GM19328 (cell line): ENCODE measurements around the gene TMEM271.

Experiments used
- ATAC-seq: cut with Tn5 transposase; IDR thresholded peaks from one replicate; pipeline ENCODE4 v1.9.1; 2021; ENCODE audit warnings: mild to moderate bottlenecking, moderate library complexity; ENCODE audit not compliant: unreplicated experiment

Gene TMEM271

GRCh38 chr4:576245-576821 is at the start of gene TMEM271:
TSS of gene TMEM271 (minus strand) at chr4:576295. CDS start at chr4:576062, 233 bp downstream.
- ATAC-seq, result no peak

GRCh38 chr4:625631-626161 is 49.6 kb upstream of the TMEM271 start:
- no peak for ATAC-seq

DNA sequence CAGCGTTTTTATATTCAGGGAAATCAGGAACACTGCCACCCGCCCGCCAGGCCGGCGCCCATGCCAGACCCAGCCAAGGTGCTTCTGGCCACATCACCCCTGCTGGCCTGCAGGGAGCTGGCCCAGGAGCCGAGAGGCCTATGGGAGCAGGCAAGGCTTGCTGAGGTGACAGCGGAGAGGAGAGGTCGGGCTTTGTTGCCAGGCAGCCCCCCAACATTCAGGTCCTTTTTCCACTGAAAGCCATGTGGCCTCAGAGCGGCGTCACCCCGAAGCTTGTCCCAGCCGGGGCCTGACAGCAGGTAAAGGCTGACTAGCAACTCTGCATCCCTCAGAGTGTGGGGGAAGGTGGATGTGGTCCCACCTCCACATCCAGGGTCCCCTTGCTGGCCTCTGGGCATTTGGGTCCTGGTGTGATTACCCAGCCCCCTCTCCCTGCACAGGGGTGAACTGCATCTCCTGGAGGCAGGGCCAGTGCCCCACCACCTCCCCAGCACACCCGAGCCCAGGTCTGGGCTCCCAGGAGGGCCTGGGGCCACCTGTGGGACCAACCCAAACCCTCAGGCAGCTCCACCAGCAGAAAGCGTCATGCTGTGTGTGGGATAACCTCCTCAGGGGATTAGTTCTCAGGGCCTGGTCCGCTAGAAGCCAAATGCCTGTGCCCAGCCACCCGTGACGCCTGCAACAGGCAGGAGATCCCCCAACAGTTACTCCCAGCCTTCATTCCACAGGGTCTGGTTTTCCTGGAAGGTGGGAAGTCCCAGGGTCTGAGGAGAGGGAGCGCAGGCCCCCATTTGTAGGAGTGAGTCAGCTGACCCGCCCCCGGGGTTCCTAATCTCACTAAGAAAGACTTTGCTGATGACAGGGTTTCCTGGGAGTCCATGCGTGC is 48.9 kb upstream of the TMEM271 start, which contains the start of gene PDE6B:
TSS of gene PDE6B (plus strand) at position 869 of the 886 bp plus-strand sequence. CDS start 54 bp downstream, outside the sequence.
- ATAC-seq, result no peak

GRCh38 chr4:623914-624566 is 47.9 kb upstream of the TMEM271 start:
- ATAC-seq, result no peak

- ATAC-seq, result no peak
These were observed 47.2 kb upstream of the TMEM271 start for GRCh38 chr4:622996-623913.

GRCh38 chr4:622071-622995 is 46.2 kb upstream of the TMEM271 start:
- no peak for ATAC-seq

- ATAC-seq, result no peak
These were observed 45.4 kb upstream of the TMEM271 start for GRCh38 chr4:621296-622070.

- ATAC-seq, result no peak
These were observed 44.8 kb upstream of the TMEM271 start for GRCh38 chr4:620851-621261.

DNA sequence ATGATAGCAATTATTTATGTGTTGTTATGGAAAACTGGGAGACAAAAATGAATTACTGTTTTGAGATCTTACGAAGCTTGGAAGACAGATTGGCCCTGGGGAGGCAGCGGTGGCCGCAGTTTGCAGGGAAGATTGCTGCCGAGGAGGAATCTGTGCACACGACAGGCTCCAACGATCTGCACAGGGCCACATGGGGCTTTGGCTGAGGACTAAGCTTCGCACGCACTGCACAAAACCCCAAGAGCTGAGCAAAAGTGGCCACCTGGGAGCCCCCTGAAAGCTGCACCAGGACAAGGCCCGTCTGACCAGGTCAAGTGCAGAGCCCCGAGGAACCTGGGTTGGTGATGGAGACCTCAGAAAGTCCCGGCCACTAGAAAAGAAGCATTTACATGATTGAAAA is 44.1 kb upstream of the TMEM271 start:
- ATAC-seq, result no peak

DNA sequence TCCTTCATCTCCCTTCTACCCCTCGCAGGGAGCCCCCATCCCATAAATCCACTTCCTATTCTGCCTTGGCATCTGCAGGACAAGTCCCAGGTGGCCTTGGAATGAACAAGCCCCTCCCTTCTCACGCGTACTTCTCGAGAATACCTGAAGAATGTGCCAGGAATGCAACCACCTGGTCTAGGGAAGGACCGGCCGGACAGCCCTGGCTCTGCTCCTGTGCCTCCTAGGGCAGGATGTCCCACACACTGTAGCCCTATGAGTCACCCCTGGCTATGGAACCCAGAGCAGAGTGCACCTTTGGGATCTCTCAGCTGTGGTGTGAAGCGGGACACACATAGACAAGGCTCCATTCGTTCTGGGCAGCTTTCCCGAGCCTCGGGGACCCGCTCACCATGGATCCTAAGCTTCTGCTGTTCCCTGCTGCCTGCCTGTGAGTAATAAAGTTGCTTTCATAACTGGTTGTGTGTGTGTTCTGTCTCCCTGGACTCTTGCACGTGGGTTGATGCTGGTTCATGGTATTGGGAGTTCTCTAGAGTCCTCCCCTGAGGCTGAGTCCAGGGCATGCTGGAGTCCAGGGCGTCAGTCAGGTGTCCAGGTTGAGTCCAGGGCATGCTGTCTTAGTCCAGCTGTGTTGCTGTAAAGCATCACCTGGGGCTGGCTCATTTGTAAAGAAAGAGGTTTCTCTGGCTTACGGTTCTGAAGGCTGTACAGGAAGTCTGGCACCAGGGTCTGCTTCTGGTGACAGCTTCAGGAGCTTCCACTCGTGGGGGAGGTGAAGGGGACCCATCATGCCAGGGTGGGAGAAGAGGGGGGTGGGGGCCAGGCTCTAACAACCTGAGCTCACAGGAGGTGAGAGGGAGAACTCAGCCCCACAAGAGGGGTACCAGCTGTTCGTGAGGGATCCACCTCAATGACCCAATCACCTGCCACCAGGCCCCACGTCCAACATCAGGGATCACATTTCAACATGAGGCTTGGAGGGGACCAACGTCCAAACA is 41.8 kb upstream of the TMEM271 start:
- no peak for ATAC-seq

DNA sequence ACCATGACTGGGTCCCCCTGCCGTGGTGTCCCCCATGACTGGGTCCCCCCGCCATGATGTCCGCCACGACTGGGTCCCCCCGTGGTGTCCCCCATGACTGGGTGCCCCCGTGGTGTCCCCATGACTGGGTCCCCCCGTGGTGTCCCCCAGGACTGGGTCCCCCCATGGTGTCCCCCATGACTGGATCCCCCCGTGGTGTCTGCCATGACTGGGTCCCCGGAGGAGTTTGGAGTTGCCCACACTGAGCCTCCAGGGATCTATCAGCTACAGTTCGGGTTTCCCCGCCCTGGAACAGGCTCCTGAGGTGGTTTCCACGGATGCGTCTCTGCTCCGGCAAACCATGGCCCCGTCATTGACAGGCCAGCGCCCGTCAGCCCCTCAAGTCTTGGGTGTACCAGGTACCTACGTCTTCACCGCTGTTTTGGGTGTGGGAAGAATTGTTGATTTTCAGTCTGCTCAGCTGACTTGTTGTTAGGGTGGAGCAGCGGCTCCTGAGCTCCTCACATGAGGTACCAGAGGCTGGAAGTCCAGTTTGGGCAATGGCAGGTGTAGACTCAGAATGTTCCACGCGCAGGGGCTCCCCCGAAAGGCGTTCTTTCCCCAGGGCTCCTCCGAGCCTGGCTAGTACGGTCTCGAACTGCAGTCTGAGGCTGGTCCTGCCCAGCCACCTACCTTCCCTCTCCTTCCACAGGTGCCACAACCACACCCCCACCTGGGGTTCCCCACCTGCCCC is 41.0 kb upstream of the TMEM271 start:
- ATAC-seq, result no peak

DNA sequence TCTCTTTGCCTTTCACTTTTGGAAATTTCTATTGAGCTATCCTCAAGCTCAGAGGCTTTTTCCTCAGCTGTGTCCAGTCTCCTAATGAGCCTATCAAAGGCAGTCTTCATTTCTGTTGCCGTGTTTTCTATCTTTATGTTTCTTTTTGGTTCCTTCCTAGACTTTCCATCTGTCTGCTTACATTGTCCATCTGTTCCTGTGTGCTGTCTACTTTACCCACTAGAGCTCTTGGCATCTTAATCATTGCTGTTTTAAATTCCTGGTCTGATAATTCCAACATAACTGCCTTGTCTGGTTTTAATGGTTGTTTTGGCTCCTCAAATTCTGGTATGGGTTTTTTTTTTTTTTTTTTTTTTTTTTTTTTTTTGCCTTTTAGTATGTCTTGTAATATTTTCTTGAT is 40.0 kb upstream of the TMEM271 start:
- no peak for ATAC-seq

DNA sequence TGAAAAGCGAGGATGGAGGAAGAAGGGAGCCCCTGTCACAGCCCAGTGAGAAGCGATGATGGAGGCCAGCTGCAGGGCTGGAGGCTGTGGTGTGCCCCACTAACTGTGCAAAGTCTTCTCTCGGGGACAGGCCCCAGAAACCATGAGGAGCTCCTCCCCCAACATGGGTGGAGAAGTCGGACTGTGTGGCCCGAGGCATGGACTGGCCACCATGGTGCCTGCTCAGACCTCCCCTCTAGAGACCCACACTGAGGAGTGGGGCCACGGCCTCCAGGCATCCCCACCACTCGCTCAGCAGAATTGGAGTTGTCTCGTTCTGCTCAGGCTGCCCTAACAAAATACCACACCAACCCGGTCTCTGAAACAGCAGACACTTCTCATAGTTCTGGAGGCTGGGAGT is 37.0 kb upstream of the TMEM271 start:
- no peak for ATAC-seq

DNA sequence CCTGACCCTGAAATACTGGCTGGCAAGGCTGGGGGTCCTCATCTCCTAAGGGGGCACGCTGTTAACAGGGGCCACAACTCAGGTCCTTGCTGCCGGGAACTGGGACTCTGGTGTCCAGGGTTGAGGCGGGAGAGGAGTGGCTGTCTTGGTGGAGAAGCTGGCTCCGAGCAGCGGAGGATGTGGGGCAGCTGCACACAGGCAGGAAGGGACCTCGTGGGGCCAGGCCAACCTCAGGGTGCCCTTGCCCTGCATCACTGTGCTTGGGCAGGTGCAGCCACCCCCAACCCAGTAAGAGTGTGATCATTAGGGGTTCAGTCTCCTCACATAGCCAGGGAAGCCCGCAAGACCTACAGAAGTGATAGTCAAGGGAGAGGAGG is 36.6 kb upstream of the TMEM271 start:
- no peak for ATAC-seq

DNA sequence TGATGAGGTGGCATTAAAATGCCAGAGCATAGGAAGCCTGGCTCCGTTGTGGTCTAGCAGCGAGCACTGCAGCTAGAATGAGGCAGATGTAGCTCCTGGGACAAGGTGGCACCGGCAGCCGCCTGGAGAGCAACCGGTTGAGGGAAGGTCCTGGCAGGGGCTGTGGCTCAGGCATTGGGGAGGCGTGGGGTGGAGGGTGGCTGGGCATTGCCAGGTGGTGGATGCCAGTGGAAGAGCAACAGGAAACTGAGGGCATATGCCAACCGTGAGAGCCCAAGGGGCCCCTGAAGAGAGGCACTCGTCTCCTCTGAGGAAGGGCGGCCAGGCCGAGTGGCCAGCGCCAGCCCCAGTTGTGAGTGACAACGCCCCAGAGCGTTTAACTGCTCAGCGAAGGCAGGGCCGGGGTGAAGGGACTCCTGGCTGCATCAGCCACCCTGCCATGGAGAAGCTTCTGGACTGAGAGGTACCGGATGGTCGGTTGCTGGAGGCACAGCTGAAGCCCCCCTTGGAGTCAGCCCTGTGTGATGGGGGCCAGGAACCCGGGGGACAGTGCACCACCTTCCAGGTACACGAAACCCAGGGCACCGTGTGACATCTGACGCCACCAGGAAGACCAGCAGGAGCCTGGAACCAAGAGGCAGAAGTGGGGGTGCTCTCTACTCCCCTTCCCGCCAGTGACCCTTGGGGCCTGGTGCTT is 36.1 kb upstream of the TMEM271 start:
- no peak for ATAC-seq
